ENCODE measurements around the gene SIGLEC10.
"Not testable (repeated sequence)": the region's sequence is repeated elsewhere in the genome, so short reads cannot be mapped to it uniquely, and the experiment has no call there.

The SIGLEC10 gene, protein sequence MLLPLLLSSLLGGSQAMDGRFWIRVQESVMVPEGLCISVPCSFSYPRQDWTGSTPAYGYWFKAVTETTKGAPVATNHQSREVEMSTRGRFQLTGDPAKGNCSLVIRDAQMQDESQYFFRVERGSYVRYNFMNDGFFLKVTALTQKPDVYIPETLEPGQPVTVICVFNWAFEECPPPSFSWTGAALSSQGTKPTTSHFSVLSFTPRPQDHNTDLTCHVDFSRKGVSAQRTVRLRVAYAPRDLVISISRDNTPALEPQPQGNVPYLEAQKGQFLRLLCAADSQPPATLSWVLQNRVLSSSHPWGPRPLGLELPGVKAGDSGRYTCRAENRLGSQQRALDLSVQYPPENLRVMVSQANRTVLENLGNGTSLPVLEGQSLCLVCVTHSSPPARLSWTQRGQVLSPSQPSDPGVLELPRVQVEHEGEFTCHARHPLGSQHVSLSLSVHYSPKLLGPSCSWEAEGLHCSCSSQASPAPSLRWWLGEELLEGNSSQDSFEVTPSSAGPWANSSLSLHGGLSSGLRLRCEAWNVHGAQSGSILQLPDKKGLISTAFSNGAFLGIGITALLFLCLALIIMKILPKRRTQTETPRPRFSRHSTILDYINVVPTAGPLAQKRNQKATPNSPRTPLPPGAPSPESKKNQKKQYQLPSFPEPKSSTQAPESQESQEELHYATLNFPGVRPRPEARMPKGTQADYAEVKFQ

DNA sequence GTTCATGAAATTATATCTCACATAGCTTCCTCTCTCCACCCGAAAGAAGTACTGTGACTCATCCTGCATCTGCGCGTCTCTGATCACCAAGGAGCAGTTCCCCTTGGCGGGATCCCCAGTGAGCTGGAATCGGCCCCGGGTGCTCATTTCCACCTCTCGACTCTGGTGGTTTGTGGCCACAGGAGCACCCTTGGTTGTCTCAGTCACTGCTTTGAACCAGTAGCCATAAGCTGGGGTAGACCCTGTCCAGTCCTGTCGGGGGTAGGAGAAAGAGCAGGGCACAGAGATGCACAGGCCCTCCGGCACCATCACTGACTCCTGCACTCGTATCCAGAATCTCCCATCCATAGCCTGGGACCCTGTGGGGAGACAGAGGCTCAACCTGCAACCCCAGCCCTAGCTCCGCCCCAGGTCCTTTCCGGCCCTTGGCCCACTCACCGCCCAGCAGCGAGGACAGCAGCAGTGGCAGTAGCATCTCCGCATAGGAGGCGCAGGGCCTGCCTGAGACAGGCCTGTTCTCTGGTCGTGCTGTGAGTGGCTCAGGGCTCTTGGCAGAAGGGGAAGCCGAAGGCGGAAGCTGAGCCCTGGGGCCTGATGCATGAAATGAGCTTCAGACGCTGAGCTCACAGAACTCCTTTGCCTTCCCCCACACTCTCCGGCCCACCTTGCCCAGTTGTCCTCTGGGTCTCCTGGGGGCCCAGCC lies at the start of gene SIGLEC10:
Gene SIGLEC10 (minus strand): TSS at position 536 of the 703 bp plus-strand sequence. CDS start 61 bp downstream, at position 475.
- peak; percentile 72 for DNase-seq

DNA sequence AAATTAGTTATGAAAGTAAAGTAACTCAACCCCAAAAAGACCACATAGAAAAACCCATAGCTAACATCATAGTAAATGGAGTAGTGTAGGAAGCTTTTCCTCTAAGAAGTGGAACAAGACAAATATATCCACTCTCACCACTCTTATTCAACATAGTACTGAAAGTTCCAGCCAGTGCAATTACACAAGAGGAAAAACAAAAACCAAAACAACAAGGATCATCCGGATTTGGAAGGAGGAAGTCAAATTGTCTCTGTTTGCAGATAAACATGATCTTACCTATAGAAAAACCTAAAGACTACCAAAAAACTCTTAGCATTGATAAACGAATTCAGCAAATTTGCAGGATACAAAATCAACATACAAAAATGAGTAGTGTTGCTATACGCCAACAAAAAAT lies 49.3 kb upstream of the SIGLEC10 start:
- DNase-seq = no peak

DNA sequence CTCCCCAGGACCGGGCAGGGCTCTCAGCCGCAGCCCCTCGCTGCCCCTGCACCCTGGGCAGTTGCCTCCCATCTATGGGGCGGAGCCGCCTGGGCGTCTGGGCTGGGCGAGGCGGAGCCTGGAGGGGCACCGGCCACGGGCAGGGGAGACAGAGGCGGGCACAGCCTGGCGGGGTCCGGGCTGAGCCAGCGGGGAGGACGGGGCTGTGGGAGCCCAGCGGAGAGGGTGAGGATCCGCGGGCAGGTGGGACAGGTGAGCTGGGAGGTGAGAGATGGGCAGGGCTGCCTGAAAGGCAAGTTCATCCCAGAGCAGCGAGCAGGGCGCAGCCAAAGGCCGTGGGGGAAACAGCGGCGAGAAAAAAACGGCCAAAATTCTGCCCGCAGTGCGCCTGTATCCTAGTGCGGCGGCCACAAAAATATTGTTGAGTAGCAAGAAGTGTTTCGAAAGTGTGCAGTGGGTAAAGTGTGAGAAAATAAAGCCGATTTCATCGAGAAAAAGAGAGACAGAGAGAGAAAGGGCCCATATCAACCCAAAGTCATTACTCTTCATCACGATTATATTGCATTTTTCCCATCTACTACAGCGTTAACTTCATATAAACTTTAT lies 46.6 kb upstream of the SIGLEC10 start:
- not testable (repeated sequence) for DNase-seq

DNA sequence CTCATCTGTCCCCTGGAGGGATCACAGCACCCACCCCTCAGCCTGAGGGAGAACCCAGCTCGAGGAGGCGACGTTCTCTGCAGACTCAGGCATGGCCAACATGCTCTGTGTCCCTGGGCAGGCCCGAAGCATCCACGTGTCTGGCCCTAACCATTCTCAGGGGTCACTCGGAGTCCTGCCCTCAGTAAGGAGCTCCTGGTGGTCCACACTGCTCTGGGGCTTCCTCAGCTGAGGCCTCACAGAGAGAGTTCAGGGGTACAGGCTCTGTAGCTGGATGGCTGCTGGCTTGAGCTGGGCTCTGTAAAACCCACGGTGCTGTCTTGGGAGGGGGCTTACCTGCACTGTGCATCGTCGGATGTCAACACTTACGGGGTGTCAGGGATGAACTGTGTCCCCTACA lies 45.2 kb upstream of the SIGLEC10 start:
- DNase-seq = no peak

DNA sequence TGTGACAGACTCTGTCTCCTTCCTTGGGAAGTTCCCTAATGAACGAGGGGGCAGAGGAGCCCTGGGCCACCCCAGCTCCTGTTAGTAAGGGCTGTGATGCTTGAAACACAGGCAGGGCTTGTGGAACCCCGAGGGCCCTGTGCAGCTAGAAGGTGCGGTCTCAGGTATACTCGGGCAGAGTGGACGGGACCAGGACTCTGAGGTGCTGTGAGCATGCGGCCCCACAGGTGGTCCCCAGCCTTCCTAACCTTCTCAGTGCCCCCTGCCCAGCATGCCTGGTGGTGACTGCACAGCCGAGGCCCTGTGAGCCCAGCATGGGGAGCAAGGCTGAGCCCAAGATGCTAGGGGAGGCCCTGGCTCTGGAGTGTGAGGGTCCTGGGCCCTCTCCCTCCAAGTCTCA lies 44.8 kb upstream of the SIGLEC10 start:
- no peak for DNase-seq

DNA sequence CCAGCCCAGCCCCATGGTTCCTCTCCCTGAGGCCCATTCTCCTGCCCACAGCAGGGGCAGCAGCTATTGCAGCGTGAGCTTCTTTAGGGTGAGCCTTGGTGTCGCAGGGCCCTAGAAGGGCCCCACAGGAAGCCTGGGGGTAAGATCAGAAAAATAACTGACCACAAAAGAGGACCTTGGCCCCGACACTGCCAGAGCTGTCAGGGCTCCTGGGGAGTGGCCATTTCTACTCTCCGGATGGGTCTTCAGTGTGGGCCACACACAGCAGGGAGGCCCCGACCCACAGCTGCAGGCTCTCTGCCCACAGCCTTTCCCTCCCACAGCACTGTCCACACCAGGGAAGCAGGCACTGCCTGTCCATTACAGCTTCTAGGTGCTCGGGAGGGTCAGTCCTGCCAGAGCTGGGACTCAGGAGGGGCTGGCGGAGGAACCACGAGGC lies 44.3 kb upstream of the SIGLEC10 start:
- DNase-seq = peak; percentile 8

DNA sequence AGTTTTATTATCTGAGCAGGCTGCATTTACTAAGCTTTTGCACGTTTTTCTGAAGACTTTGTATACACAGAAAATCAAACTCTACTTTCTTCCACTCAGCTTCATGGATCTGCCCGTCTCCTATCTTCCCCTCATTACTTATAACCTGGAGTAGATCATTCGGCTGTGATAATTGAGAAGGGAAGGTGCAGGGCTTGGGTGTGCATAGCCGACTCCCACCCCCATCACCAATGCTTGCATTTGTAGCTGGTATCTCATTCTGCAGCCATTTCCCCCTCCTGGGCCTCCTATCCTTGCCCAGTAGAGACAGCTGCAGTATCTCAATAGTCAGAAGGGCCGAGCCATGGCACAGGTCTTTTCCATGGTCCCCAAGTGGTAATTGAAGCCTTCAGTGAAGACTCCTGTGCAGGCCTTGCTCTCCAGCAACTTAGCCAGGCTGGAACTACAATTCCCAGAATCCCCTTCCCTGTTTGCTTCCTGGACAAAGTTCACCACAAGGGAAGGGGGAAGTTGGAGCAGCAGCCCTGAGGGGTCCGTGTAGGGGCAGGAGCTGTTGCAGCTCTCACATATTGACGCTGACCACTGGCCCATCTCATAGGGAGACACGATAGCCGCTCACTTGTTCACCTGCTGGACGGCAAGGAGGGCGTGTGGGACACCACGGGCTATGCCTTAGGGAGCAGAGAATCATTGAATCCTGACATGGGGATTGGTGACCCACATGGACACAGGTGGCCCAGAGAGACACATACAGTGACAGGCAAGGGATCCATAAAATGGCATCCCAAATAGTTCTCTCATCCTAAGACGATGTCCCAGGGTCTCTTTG lies 42.9 kb upstream of the SIGLEC10 start:
- DNase-seq = no peak

DNA sequence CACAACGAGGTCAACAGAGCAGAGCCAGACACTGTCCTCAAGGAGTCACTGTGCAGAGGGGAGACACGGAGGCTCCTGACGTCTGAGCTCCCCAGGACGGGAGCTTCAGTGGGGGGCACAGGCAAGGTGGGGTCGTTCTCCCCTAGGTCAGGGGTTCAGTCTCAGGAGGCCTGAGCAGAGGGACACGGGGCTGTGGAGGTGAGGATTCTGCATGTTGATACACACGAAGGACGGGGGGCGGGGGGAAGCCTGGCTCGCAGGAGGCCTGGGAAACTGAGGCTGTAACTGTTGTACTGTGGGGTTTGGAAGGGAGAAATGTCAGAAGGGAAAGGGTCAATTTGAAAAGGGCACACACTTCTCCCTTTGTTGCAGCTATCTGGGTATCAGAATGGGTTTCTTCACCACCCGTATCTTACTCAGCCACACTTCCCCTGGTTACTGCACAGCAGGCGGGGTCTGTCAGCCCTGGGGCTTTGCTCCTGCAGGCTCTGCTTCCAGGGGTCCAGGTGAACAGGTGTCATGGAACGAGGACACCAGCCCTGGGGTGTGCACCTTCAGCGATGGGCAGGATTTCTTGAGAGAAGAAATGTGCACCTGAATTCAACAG lies 41.6 kb upstream of the SIGLEC10 start:
- no peak for DNase-seq

DNA sequence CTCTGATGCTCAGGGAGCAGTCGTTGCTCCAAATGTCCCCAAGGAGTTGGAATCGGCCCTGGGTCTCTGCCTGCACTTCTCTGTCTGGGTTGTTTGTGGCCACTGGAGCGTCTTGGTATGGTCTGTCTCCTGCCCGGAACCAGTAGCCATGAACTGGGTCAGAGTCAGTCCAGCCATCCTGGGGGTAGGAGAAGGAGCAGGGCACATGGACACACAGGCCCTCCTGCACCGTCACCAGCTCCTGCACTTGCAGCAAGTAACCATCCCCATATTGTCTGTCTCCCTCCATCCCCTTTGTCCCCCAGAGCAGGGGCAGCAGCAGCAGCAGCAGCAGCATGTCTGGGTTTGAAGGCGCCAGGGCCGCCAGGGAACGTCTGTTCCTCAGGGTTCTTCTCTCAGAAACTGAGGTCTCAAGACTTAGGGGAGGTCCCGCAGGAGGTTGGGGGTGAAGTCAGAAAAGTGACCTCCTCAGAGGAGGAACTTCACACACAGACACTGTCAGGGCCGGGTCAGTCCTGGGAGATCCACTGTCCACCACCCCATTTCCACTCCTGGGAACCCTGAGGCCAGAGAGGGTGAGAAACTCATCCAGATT lies 40.7 kb upstream of the SIGLEC10 start, which contains the start of gene SIGLEC8:
Gene SIGLEC8 (minus strand): TSS at position 404 of the 595 bp plus-strand sequence. CDS start 67 bp downstream, at position 337.
- no peak for DNase-seq

DNA sequence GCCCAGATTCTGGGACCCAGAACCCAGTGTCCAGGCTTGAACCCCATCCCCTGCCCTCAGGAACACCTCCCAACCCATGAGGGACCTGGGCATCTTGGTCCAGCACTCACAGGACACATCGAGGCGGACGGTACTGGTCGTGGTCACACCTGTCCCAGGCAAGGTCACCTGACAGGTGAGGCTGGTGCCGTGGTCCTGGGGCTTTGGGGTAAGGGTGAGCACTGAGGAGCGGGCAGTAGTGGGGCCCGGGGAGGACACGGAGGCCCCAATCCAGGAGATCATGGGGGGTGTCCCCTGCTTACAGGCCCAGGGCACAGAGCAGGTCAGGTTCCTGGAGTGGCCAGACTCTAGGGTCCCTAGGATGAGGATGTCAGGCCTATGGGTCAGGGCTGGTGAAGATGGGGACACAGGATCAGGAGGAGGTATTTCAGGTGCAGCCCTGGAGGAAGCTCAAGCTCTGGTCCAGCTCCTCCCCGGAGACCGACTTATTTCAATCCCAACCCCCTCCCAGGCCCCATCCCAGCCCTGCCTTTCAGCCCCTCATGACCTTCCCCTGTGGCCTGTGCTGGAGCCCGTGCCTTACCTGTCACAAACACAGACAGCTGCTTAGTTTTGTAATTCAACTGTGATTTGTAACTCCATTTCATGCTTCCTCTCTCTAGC lies 40.0 kb upstream of the SIGLEC10 start:
- no peak for DNase-seq

DNA sequence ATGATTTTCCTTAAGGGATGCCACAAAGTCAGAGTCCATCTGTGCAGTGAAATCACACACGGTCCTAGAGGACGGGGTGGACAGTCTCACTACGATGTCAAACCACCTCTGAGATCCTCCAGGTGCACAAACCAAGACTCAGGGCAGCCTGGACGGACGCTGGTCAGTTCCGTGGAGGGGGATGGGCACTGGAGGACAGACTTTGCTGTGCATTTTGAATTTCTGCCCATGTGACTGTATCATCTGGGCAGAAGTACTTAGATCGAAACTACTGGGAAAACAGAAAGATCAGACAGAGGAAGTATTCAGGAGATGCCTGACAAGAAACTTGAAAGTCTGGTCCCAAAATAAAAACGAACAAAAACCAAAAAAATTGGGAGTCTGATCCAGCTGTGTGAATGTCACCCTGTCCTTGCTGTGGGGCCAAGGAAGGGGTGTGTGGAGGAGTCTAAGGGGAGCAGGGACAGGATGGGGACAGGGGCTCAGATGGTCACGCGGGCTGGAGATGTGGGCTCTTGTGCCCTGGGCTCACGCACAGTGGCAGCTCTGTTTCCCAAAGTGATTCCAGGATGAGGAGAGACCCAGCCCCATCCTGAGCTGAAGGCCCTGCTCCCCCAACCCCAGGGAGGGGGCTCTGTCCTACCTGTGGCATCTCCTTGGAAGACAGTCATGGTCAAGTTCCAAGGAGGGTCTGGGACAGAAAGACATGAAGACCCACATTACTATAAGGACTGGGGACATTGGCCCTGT lies 39.3 kb upstream of the SIGLEC10 start:
- no peak for DNase-seq

DNA sequence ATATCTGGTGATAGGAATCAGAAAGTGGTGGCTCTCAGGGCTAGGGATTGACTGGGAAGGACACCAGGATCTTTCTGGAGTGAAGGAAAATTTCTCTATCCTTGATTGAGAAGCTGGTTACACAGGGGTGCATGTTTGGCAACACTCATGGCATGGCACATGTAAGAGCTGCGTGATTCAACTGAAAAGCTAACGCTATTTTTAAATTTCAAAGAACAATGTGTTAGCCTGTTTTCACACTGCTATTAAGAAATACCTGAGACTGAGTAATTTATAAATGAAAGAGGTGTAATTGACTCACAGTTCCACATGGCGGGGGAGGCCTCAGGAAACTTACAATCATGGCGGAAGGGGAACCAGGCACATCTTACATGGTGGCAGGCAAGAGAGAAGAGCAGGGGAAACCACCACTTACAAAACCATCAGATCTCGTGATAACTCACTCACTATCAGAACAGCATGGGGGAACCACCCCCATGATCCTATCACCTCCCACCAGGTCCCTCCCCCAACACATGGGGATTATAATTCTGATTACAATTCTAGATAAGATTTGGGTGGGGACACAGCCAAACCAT lies 33.4 kb upstream of the SIGLEC10 start:
- no peak for DNase-seq

DNA sequence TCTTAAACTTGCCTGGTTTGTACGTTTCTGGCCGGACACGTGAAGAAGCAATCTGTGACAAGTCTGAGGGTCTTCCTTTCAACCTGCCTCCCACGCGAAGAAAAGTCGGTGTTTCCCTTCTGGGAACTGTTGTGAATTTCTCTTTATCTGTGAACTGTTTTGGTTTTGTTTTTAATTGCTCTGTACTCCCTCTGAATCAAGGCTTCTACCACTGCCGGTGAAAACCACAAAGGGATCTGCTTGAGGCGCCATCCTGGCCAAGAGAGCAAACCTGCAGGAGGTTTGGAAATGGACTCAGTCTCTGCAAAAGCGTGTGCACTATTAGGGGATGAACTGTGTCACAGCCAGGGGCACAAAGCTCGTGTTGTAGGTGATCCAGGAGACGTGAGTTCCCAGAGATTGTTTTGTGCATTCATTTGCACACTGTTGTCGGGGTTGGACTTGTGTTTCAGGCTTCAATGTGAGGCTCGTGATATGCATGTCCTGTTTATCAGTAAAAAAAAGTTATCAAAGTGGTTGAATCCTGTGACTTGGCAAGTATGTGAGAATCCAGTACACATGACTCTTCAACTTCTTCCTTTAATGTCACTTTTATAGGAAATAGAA lies 31.1 kb upstream of the SIGLEC10 start:
- no peak for DNase-seq

DNA sequence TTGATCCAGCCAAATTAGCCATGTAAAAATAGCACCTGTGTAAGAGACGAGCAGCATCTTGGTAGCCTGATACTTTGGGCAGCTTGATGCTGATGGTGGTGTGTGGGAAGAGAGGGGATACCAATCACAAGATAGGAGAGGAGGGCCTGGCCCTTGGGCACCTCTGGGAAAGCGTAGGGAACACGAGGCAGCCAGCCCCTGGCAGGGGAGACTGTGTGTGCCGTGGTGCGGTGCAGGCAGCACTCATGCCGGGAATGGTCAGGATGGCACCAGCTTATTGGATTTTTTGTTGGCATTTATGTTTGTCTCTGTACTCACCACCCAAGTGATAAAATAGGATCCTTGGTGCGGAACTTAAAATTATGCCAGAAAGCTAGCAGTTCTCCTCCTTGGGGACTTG lies 30.6 kb upstream of the SIGLEC10 start:
- no peak for DNase-seq

DNA sequence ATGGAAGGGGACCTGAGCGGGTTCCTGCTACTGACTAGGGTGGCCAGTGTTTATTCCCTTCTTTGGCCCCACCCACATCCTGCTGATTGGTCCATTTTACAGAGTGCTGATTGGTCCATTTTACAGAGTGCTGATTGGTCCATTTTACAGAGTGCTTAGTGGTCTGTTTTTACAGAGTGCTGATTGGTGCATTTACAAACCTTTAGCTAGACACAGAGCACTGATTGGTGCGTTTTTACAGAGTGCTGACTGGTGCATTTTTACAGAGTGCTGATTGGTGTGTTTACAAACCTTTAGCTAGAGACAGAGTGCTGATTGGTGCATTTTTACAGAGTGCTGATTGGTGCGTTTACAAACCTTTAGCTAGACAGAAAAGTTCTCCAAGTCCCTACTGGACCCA lies 30.1 kb upstream of the SIGLEC10 start:
- not testable (repeated sequence) for DNase-seq

DNA sequence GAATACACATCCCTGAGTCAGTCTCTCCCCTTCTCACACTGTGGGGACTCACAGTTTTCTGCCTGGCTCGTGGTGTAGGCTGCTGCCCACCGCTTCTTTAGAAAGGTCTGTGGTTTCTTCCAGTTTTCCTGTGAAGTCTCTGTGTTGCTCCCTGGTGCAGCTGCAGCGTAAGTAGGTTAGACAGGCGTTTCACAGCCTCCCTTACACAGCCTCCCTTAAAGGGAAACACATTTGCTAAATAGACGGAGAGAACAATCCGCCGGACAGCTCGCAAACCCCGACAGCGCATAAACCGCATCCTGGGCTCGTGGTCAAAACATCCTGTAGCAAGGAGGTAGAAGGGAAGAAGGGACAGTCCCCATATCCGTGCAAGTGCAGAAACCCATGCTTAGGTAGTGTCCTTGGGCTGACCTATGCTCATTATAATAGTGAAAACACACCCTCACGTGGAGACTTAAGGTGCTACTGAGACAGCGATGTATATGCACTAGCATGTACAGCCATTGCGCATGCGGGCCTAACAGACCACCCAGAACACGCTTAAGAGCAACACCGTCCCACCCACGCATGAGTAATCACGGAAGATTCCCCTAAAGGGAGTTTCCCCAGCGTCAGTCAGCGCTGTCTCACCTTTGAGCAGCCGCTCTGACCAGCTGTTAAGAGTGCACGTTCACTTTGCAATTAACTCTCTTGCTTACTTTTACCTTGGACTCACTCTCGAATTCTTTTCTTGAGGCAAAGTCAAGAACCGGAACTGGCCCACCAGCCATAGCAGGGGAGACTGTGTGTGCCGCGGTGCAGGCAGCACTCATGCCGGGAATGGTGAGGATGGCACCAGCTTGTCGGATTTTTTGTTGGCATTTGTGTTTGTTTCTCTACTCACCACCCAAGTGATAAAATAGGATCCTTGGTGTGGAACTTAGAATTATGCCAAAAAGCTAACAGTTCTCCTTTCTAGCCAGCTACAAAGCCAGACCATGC lies 24.3 kb upstream of the SIGLEC10 start:
- peak; percentile 86 for DNase-seq

DNA sequence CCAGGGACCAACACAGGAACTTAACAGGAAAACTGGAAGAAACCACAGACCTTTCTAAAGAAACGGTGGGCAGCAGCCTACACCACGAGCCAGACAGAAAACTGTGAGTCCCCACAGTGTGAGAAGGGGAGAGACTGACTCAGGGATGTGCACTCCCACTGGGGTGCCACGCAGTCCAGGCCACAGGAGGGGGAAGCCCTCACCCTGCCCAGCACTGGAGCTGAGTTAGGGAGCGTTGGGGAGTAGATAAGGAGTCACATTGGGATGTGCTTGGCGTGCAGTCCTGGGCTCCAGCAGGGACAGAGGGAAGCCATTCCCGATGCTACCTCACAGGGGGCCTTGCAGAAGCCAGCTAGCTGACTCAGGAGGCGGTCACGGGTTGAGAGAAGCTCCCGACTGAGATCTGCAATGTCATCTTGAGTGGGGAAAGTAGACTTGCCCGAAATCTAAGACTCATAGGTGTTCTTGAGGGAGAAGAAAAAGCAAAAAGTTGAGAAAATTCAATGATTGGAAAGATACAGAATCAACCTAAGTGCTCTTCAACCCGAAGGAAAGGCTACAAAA lies 23.5 kb upstream of the SIGLEC10 start:
- DNase-seq = no peak
